Ammon's horn (tissue), 1 donor: ENCODE results near the gene DUS2.
"Not testable (repeated sequence)": the region's sequence is repeated elsewhere in the genome, so short reads cannot be mapped to it uniquely, and the experiment has no call there.

Experiments
- DNase-seq: peaks from one replicate; pipeline ENCODE4 v3.0.0-alpha.2; 2016; ENCODE audit warnings: low spot score

DUS2 gene

DNA sequence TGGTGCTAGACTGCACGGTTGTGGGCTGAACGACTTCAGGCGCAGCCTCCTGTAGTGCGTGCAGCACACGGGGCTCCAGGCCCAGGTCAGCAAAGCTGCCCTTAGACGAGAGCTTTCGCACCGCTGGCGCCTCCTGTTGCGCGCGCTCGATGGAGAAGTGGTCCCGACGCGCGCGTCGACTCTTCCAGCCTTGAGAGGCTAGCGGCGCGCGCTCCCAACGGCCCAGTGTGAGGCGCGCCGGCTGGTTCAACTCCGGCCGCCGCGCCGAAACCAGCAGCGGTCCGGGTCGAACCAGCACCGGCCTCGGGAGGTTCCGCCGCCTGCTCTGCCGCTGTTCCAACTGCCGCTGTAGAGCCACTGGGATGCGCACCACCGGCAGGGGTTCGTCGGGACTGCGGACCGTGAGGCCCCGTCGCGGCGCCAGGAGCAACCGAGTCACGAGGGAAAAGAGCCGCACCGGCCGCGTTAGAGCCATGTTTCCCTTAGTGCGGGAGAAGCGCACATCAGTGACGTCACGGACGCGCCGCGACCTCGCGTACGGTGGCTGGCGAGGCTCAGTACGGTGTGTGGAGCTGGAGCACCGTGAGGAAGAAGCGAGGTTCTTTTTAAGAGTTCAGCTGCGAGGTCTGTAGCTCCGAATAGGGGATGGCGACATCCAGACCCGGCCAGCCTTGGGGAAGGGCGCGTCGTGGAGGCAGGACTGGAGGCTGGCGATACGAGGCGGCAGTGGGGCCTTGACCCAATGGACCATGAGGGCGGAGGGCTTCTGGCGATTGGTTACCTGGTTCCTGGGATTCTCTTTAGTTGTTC, at the start of gene DUS2, which contains the start of gene DDX28:
DUS2 (plus strand) TSS at position 557 of the 810 bp plus-strand sequence. CDS start 14,740 bp downstream, outside the sequence.
DDX28 (minus strand) TSS at position 505 of the 810 bp plus-strand sequence; CDS start at position 475, 30 bp downstream.
- DNase-seq, result peak; percentile 96

DNA sequence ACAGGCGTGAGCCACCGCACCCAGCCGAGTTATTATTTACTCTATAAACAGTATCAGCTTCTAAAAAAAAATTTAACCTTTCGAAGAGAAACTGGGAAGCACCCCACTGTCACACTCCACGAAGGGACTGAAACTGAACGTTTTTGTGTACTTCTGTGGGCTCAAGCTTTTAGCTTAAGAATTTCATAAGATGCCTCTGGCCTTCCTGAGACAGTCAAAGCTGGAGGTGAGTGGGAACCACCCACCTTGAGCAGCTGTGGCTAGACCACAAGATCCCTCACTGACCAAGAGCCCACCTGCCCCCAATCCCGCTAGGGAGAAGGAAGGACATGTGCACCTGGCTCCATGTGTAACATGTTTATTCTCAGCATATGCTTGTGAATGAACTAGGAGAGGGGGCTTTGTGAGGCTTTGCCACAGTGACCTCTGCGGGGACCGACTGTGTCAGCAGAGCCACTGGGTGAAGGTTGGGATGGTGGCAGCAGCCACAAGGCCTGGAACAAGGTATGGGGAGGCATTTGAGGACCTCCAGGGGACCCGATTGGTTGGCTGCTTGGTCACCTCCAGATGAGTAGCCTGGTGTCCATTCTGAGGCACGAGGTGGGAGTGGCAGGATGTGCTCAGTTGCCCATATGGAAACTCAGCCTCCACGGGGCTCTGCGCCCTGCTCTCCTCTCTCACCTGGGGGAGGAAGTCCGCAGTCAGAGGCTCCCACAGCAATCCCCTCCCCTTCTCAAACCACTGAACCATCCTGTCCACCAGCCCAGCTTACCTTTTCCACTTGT, 47.6 kb upstream of the DUS2 start:
- no peak for DNase-seq

DNA sequence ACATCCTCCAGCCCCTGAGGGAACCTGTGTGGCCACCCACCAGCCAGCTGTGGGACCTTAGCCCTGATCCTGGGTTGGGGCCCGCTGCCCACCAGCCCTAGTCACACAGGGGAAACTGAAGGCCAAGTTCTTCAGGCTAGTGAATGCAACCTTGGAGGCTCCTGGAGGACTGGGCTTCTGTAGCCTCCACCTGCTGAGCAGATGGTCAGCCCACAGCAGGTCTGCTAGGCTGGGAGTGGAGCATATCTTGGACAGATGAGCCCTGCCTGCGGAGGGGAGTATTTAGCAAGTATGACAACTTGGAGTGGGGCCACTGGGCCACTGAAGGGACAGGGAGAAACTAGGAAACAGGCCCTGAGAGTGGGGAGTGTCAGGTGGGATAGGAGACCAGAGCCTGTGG, 46.9 kb upstream of the DUS2 start:
- no peak for DNase-seq

DNA sequence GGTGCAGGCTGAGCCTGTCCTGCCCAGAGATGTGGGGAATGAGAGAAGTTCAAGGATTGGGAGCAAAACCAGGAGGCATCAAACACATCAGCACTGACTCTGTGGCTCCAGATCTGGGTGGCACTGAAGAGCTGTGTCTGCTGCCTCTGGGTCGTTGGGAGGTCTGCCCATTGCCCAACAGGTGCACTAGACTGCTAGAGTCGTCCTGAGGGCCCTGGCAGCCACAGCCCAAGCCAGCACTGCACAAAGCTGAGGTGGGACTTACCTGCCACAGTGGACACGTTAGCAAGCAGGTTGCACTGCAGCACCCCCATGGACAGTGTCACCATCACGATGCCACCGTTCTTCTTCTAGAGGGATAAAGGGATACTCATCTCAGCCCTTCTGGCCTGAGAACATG, 46.1 kb upstream of the DUS2 start:
- DNase-seq, result no peak

DNA sequence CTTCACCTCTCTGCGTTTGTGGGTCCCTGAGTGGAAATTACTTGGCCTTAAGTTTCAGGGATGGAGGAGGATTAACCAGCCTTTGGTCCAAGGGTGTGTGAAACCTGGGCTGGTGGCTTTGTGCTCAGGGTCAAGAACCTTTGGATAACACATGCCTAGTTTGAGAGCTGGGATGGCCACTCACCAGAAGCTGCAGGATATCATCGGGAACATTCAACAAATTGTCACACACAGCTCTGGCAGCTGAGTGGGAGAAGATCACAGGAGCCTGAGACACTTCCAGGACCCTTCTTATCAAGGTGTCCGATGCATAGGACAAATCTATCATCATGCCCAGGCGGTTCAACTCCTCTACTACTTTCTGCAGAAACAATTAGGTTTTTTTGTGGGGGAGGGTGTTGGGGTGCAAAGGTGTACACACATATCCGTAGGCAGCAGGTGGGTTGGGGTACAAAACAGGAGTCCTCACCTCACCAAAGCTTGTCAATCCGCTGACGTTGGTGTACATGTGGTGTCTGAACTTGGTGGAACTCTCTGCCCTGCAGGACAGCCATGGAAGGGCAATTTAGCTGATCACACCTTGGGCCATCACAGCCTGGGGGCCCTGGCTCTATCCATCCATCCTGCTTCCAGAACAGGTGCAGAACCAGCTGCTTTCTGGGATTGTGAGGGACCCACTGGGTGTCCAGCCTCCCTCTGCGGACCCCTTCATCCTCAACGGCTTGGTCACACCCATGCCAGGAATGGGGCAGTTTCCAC, 45.4 kb upstream of the DUS2 start:
- DNase-seq, result no peak

DNA sequence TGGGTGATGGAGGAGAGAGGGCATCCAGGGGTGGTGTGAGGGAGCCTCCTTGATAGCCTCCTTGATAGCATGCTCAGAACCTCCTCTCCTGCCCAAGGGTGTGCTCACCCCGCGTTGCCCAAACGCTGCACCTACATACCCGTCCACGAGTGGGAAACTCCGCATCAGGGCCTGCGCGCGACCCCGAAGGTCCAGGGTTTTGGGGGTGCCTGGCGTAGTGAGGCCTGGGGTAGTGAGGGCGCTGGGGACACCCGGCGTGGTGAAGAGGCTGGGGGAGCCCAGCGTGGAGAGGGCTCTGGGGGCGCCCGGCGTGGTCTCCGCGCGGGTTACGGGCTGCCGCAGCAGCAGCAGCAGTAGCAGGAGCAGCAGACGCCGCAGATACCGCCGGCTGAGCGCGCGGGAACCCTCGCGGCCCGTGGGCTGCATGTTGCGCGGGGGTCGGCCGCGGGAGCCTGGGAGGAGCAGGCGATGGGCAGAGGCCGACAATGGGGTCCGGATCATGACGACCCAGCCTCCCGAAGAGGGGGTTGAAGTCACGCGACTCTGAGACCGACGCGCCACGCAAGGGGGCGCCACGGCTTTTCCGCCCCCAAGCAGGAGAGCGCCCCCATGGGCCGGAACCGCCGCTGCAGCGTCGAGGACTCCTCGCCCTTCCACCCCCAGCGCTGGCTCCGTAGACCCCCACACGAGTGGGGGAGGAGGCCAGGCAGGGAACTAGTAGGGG, 43.0 kb upstream of the DUS2 start, which contains the start of gene DPEP3:
DPEP3 (minus strand) TSS at position 545 of the 724 bp plus-strand sequence; CDS start at position 426, 119 bp downstream.
- DNase-seq, result no peak

DNA sequence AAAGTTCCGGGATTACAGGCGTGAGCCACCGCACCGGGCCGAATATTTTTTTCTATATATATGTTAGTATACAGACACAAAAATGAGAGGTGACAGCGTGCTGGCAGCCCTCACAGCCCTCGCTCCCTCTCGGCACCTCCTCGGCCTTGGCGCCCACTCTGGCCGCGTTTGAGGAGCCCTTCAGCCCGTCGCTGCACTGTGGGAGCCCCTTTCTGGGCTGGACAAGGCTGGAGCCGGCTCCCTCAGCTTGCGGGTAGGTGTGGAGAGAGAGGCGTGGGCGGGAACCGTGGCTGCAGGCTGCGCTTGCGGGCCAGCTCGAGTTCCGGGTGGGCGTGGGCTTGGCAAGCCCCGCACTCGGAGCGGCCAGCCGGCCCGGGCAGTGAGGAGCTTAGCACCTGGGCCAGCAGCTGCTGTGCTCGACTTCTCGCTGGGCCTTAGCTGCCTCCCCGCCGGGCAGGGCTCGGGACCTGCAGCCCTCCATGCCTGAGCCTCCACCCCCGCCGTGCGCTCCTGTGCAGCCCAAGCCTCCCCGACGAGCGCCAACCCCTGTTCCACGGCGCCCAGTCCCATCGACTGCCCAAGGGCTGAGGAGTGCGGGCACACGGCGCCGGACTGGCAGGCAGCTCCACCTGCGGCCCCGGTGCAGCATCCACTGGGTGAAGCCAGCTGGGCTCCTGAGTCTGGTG, 40.9 kb upstream of the DUS2 start:
- DNase-seq, result no peak

DNA sequence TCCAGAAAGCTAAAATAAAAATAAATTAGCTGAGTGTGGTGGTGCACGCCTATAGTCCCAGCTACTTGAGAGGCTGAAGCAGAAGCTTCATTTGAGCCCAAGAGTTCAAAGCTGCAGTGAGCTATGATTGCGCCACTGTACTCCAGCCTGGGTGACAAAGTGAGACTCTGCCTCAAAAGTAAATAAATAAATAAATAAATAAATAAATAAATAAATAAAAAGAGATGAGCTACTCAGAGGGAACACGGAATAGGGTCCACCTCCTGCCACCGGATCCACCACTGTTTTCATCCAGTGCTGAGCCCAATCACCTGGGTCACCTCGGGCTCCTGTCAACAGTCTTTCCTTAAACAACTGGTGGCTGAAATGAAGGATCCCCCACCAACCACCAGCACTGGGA, 36.1 kb upstream of the DUS2 start:
- no peak for DNase-seq

DNA sequence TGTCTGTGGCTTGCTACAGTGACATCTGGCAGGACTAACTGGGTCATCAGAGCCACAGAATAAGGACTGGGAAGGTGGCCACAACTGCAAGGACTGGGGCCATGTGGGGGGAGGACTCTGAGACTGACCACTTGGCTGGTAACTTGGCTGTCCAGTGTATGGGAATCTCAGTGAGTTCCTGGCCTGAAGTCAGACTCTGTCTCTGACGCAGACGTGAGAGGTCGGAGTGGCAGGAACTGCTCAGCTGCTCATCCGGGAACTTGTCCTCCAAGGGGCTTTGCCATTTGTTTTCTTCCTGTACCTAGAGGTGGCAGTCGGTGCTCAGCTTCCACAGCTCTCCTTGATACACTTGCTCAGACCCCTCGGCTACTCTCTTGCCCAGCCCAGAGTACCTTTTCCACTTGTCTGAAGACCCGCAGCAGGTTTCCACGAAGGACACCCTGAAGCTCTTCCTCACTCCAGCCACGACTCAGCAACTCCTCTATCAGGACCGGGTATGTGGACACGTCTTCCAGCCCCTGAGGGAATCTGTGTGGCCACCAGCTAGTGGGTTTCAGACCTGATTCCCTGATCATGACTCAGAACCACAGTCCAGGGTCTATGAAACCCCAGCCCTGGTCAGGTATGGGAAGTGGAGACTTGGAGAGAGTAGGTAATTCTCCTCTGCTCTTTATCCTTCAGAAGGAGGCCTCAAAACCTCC, 35.5 kb upstream of the DUS2 start:
- peak; percentile 49 for DNase-seq

DNA sequence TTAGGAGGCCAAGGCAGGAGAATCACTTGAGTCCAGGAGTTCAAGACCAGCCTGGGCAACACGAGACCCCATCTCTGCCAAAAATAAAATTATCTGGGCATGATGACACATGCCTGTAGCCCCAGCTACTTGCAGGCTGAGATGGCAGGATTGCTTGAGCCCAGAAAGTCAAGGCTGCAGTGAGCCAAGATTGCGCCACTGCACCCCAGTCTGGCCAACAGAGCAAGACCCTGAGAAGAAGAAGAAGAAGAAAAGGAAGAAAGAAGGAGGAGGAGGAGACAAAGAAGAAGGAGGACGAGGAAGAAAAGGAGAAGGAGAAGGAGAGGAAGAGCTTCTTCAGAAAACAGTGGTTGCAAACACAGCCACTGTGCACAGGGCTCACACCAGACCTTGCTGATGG, 34.4 kb upstream of the DUS2 start:
- no peak for DNase-seq

DNA sequence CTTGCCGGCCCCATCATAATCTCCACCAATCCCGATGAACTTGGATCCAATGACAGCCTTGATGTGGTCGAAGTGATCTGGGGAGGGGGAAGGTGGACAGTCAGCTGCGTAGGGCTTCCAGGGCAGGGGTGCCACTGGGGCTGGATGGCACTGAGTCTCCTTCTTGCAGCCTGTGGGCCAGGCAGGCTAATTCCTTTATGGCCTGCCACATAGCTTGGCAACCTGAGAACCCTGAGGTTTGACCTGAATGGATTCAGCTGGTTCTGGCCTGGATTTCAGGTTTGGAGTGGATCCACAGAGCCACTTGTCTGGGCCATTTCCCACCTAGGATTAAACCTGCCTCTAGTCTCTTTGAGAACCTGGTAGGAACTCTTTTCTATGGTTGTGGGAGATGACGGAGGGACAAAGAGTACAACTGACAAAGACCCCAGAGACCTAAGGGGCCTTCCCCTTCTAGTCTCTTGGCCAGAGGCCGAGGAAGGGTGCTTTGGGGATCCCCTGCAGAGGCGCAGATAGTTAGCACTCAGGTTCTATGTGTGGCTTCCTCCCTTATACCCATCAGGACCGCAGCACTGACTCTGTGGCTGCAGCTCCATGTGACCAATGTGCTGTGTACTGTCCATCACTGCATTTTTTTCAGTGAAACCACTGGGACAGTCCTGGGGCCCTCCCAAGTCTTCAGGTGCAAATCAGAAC, 33.6 kb upstream of the DUS2 start:
- DNase-seq, result no peak

DNA sequence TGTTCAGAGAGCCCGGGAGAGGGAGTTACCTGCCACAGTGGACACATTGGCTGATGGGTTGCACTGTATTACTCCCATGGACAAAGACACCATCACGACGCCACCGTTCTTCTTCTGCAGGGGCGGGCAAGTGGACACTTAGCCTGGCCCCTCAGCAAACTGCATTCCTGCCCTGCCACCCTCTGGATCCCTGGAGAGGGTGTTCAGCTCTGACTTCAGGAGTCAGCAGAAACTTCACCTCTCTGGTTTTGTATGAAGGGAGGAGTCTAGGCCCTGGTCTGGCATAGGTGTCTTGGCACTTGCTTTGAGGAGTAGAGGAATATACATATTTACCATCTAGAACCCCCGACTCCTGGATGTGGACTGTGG, 33.1 kb upstream of the DUS2 start:
- DNase-seq, result no peak

DNA sequence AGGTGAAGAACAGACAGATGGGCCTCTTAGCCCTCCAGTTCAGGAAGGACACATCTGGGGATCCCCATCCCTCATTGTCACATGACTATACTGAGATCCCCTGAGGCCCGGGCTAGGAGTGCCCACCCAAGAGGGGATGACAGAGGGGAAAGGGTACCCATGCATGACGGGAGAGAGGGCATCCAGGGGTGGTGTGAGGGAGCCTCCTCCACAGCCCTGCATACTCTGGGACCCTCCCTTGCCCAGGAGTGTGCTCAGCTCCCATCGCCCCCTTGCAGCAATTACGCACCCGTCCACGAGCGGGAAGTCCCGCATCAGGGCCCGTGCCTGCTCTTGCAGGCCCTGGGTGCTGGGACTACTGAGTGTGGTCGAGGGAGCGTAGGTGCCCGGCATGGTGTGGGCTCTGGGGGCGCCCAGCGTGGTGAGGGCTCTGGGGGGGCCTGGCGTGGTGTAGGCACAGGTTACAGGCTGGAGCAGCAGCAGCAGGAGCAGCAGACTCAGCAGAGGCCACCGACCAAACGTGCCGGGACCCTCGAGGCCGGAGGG, 30.4 kb upstream of the DUS2 start:
- DNase-seq, result no peak

DNA sequence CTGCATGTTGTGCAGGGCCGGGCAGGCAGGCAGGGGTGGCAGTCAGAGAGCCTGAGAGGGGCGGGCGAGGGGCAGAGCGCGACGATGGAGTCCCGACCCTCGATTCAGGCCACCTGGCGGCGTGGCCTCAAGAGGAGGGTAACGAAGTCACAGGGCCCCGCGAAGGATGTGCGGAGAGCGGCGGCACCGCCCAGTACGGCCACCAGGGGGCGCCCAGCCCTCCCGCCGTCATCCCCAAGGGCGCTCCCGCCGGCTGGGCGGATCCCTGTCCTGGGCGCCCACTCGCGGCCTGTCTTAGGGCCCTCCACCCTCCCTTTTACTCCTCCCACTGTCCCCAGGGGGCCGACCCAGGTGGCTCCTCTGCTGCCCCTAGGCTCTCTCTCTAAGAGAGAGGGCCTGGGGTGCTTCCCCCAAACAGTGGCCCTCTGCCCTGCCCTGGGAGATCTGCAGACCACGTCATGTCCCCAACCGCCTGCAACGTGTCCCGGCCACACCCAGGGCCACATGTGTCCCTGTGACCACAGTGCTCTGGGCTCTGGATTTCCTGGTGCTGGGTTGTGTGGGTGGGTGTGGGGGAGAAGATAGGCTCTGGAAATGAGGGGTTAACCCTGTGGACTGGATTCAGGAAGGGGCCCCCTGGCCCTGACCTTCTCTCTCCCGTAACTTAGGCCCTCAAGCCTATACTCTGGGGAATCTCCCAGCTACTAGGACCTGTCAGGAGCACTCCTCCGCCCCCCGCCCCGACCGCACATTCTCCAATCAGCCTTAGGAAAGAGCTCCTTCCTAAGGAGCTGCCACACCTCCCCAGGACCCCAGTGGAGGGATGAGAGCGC, 29.7 kb upstream of the DUS2 start:
- DNase-seq, result peak; percentile 66

DNA sequence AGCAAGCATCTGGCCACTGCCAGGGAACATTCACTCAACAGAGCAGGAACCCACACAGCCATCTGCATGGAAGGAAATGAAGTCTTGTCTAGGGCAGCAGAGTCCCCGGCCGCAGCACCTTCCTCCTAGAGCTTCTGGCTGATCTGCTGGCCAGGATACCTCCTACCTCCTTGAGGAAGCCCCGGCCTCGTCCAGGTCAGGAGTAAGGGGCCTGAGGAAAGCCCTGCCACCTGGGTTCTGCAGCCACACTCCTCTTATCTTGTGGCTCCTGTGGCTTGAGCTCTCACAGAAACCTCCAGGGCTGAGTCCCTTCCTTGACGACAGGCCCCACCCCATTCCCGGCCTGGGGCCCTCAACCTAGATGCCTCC, 29.1 kb upstream of the DUS2 start:
- DNase-seq, result not testable (repeated sequence)

DNA sequence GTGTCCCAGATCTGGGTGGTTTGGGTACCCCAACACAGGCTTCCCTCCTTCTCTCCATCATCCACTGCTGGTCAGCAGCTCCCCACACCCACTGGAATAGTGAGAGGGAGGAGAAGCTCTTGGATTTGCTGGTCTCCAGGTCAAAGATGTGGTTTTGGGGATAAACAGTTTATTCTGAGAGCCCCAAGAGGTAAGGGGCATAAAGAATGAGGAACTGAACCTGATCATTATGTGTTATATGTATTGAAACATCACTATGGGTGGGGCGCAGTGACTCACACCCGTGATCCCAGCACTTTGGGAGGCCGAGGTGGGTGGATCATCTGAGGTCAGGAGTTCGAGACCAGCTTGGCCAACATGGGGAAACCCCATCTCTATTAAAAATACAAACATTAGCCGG, 27.7 kb upstream of the DUS2 start:
- no peak for DNase-seq

DNA sequence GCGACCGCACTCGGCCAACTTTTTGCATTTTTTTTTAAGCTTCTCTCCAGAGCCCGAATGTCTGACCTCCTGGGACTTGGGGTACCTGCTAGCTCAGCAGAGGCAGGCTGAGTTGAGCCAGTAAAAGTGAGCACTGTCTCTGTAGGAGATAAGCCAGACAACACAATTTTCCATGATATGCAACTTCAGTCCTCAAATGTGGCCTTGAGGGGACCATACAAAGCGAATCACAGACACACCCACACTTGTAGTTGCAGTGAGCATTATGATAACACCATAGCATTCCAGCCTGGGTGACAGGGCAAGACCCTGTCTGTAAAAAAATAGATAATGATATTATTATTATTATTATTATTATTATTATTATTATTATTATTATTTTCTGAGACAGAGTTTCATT, 26.4 kb upstream of the DUS2 start:
- no peak for DNase-seq

DNA sequence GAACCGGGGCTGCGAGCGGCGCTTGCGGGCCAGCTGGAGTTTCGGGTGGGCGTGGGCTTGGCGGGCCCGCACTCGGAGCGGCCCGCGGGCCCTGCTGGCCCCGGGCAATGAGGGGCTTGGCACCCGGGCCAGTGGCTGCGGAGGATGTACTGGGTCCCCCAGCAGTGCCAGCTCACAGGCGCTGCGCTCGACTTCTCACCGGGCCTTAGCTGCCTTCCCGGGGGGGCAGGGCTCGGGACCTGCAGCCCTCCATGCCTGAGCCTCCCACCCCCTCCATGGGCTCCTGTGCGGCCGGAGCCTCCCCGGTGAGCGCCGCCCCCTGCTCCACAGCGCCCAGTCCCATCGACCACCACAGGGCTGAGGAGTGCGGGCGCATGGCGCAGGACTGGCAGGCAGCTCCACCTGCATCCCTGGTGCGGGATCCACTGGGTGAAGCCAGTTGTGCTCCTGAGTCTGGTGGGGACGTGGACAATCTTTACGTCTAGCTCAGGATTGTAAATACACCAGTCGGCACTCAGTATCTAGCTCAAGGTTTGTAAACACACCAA, 24.8 kb upstream of the DUS2 start:
- not testable (repeated sequence) for DNase-seq
